ENCODE measurements around the gene DERL3.

DERL3 gene

DNA sequence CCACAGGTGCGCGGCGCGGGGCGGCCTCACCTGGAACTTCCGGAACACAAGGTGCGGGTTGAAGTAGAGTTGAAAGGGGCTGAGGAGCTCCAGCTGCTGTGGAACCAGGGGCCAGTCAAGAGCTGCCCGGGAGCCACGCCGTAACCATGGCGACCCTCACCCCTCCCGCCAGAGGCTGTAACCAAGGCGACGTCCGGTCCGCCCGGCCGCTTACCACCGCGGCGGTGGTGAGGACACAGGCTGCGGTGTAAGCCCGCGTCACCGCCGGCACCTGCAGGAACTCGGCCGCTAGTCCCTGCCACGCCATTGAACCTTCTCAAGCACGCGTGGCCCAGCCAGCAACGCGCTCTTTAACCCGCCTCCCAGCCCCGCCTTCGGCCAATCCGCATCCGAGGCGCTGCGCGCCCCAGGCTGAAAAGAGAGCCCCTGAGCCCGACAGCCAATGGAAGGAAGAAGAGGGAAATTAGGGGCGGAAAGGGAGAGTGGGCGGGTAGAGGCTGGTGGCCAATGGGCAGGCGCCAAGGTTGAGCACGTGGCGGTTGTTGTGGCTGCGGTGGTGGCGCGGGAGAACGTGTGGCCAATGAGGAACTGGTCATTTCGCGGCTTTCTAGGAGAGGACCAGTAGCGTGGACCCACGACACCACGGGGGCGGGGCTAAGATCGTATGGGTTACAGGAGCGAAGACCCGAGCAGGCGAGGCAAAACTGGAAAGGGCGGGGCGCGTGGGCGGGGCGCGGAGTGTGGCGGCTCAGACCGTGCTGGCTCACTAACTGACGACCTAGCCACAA lies at the start of gene DERL3:
DERL3 (minus strand) TSS at position 326 of the 788 bp plus-strand sequence; CDS start at position 307, 19 bp downstream.
- TF ChIP-seq, protein P1, sequence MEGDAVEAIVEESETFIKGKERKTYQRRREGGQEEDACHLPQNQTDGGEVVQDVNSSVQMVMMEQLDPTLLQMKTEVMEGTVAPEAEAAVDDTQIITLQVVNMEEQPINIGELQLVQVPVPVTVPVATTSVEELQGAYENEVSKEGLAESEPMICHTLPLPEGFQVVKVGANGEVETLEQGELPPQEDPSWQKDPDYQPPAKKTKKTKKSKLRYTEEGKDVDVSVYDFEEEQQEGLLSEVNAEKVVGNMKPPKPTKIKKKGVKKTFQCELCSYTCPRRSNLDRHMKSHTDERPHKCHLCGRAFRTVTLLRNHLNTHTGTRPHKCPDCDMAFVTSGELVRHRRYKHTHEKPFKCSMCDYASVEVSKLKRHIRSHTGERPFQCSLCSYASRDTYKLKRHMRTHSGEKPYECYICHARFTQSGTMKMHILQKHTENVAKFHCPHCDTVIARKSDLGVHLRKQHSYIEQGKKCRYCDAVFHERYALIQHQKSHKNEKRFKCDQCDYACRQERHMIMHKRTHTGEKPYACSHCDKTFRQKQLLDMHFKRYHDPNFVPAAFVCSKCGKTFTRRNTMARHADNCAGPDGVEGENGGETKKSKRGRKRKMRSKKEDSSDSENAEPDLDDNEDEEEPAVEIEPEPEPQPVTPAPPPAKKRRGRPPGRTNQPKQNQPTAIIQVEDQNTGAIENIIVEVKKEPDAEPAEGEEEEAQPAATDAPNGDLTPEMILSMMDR (IDR thresholded peaks at IDR 0.05): no peak

DNA sequence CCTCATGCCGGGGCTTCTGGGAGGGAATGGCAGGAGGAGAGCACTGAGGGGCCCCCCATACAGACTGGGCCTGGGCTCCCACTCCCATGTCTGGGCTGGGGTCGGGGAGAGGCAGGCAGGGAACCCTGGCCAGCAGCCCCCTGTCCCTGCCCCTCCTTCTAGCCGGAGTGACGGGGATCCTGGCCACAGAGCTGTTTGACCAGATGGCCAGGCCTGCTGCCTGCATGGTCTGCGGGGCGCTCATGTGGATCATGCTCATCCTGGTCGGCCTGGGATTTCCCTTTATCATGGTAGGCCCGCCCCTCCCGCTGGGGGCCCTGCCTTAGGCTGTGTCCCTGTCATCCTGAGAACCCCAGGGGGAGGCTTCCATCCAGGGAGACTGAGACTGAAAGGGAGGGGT lies 45.3 kb upstream of the DERL3 start:
- TF ChIP-seq, protein P1 (IDR thresholded peaks at IDR 0.05): no peak

DNA sequence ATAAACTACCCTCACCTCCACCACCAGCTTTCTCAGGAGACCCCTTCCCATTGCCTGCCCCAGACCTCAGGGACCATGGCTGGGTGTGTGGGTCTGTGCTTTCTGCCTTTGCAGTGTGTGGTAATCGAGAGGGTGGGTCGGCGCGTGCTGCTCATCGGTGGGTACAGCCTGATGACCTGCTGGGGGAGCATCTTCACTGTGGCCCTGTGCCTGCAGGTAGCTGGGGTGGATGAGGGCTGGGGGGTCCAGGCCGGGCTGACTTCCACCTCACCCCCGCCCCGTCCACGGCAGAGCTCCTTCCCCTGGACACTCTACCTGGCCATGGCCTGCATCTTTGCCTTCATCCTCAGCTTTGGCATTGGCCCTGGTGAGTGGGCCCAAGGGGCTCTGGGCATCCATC lies 44.9 kb upstream of the DERL3 start:
- TF ChIP-seq, protein P1 (IDR thresholded peaks at IDR 0.05): no peak

DNA sequence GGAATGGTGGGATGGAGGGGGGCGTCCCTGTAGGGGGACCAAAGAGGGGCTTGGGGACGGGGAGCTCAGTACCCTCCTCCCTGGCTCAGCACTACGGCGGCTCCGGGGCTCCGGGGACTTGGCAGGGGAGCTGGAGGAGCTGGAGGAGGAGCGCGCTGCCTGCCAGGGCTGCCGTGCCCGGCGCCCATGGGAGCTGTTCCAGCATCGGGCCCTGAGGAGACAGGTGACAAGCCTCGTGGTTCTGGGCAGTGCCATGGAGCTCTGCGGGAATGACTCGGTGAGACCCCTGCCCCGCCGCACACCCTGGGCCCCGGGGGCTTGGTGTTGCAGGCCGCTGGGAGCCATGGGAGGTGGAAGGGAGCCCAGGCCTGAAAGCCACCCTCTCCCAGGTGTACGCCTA lies 43.6 kb upstream of the DERL3 start:
- TF ChIP-seq, protein P1 (IDR thresholded peaks at IDR 0.05): no peak

DNA sequence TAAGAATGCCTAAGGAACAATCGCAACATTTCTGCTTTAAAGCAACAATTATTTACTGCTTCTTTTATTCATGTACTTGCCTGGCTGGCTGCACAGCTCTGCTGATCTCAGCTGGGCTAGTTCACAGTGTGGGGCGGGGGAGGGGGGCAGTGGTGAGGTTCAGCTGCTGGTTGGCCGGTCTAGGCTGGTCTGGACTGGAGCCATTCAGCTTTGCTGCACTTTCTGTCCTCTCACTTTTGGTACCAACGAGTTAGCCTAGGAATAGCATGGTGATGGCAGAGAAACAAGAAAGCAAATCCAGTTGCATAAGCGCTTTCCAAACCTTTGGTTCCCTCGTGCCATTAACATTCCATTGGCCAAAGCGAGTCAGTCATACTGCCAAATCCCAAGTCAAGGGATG lies 39.4 kb upstream of the DERL3 start:
- TF ChIP-seq, protein P1 (IDR thresholded peaks at IDR 0.05): no peak

DNA sequence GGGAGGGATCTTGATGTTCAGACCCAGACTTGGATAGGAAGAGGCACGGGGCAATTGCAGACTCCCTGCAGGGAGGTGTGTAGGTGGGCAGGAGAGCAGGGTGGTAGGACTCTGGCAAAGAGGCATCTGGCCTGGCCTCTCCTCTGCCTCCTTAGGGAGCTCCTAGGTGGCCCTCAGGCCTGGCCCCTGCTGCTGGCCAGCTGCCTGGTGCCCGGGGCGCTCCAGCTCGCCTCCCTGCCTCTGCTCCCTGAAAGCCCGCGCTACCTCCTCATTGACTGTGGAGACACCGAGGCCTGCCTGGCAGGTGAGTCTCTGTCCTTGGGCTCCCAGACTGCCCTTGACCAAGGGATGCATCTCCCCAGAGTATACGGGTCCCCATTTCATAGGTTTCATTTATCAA lies 38.8 kb upstream of the DERL3 start:
- TF ChIP-seq, protein P1 (IDR thresholded peaks at IDR 0.05): no peak

DNA sequence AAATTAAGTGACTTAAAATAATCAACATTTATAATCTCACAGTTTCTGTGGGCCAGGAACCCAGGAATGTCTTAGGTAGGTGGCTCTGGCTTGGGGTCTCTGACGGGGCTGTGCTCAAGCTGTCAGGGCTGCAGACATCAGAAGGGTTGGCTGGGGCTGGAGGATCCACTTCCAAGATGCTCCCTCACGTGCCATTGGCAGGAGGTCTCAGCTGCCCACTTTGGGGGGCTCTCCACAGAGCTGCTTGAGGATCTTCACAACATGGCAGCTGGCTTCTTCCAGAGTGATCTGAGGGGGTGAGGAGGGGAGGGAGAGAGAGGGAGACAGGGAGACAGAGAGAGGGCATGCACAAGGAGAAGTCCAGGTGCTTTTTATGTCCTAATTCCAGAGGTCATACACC lies 37.0 kb upstream of the DERL3 start:
- TF ChIP-seq, protein P1 (IDR thresholded peaks at IDR 0.05): no peak

Measured in LNCAP (cell line).